Stimulated activated naive CD4-positive, alpha-beta T cell treated with Interleukin-2 at 50 U/mL for 16 hours (primary cell): Measurements from ENCODE around the gene PCOLCE2.

Source experiments
- DNase-seq: peaks from one replicate; lab custom pipeline; 2025; lab: John Stamatoyannopoulos, UW

Gene PCOLCE2, protein sequence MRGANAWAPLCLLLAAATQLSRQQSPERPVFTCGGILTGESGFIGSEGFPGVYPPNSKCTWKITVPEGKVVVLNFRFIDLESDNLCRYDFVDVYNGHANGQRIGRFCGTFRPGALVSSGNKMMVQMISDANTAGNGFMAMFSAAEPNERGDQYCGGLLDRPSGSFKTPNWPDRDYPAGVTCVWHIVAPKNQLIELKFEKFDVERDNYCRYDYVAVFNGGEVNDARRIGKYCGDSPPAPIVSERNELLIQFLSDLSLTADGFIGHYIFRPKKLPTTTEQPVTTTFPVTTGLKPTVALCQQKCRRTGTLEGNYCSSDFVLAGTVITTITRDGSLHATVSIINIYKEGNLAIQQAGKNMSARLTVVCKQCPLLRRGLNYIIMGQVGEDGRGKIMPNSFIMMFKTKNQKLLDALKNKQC

DNA sequence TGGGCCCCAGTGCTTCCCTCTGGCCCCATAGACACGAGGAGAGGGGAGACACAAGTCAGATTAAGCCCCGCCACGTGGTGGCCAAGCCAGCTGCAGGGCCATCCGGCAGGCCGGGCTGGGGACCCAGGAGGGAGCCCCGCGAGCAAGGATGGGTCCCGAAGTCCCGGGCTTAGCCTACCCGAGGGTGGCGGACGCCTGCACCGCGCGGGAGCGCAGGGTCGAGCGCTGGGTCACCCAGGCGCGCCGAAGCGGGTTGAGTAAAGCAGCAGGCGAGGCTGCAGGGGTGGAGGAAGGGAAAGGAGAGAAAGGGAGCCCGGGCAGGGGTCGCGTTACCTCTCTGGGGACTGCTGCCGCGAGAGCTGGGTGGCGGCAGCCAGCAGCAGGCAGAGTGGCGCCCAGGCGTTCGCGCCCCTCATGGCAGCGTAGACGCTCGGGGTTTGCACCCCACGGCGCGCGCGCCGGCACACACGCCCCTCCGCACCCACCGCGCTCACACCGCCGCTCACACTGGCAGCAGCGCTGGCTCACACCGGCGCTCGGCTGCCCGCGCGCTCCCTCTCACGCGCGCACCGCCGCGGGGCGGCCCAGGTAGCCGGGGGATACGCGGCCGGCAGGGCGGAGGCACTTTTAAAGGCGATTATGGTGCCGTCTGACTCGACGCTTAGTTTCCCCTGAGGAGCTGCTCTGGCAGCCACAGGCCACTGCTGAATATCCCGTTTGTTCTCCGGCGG is at the start of gene PCOLCE2:
TSS of gene PCOLCE2 (minus strand) at position 603 of the 731 bp plus-strand sequence. CDS start at position 416, 187 bp downstream.
- no peak for DNase-seq

DNA sequence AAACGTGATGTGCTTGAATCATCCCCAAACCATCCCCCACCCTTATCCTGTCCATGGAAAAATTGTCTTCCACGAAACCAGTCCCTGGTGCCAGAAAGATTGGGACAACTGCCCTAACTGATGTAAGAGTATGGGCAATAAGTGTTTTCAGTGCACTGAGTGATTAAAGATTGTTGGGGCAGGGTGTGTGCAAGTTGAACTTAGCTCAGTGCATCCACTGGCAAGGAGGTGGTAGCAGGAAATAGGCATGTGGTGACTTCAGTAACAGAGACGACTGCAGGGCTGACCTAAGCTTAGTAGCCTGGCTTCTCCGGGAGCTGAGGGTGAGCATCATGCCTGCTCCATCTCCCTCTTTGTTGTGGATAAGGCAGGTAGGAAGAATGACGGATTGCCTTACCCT is 47.1 kb upstream of the PCOLCE2 start:
- DNase-seq = no peak

DNA sequence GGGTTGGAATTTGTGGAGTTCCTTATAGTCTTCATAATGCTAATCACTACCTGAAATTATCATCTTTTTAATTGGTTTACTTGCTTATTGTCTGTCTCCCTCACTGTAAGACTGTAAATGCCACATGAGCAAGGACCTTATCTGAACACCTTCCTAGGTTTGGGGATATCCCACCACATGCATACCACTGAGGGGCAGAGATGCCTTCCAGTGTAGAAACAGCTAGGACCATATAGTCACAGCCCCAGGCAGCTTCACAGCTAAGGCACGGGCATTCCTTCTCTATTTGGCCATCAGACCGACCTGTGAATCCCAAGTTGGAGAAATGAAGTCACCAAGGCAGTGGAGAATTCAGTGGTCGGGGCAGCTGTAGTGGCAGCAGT is 46.0 kb upstream of the PCOLCE2 start:
- DNase-seq = no peak

DNA sequence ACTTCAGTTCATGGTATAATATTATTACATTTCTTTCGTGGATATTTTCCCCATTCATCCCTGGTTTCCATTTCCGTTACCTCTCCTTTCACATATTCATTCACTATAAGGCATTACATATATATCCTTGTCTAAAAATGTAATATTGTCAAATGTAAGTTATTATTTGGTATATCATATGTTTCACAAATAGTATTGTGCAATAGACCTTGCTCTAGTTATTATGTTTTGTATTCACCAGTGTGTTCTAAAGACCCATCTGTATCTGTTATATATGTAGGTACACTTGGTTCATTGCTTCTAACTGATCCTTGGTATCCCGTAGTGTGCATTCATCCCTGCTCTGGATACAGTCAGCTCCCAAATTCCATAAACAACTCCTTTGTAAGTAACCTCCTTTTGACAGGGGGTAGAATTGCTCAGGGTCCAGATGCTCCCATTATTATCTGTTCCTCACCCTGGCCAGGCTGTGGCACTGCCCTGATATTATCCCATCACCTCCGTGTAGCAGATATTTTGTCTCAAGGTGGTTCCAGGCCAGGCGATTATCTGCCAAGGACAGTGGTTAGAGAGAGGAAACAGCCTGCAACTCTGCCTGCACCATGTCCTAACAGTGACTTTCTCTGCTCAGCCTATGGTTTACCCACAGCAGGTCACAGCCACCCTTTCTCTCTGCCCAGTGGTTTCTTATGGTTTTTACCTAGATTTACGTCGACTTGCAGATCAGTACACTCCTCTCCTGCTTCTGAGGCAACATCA is 45.4 kb upstream of the PCOLCE2 start:
- no peak for DNase-seq

DNA sequence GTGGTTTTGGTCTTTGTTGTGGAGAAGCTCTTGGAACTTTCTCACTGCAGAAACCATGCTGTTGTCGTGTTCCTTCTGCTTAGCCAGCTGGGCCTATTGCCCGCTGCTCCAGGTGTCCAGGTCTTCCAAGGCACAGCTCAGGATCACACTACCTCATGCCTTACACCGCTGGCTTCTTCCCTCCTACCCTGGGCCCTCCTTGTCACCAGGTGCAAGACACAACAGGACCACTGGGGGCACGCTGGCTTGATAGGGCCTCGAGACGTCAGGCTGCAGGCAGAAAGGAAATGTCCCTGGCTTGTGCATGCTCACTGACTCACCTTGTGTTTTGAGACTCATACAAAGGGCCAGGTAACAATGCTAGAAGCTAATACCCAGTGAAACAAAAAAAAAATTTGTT is 42.3 kb upstream of the PCOLCE2 start:
- no peak for DNase-seq

DNA sequence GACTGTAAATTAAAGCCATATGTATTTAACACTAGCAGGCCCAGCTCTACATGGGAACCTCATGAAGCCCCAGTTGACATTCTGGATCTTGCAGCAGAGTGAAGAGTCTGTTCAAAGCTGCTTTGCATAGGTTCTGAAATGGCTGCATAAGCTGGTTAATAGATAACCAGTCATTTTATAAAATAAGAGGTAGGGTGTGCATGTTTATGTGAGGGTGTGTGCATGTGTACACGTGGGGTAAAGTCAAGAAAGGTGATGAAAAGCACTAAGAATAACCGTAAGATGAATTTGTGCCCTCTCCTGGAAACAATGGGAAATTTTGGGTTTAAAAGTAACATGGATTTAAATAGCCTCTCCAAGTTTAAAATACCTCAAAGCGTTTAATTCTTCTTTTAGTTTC is 41.6 kb upstream of the PCOLCE2 start:
- no peak for DNase-seq

DNA sequence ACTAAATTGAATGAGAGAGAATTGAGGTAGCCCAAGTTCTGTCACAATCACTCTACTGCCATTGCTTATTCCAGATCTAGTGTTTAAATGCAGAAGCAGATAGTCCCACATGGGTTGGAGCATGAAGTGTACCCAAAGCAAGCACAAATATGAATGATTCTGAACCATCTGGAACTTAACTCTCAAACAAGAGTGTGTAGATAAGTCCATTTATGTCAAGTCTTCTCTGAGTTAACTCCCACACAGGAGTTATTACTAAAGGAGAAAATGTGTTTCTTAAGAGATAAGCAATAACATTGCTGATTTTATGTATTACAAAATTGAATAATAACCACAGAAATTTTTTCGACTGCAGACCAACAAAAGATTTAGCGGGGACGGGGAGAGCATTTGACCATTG is 41.0 kb upstream of the PCOLCE2 start:
- DNase-seq = no peak

DNA sequence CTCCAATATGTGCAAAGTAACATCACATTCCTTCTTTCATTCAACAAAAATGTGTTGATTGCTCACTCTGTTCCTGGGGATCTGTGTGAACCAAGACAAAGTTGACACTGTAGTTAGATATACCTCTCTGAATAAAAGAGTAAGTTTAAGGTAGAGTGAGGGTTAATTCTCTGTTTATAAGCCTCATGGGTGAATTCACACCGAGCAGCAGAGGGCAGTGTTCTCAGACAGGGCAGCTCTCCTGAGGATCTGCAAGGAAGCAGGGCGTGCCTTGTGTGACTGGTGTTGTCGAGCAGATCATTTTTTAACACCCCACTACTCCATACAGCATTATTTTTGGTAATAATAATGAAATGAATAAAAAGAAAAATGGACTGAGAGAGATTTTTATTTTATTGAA is 40.2 kb upstream of the PCOLCE2 start:
- peak; percentile 30 for DNase-seq

DNA sequence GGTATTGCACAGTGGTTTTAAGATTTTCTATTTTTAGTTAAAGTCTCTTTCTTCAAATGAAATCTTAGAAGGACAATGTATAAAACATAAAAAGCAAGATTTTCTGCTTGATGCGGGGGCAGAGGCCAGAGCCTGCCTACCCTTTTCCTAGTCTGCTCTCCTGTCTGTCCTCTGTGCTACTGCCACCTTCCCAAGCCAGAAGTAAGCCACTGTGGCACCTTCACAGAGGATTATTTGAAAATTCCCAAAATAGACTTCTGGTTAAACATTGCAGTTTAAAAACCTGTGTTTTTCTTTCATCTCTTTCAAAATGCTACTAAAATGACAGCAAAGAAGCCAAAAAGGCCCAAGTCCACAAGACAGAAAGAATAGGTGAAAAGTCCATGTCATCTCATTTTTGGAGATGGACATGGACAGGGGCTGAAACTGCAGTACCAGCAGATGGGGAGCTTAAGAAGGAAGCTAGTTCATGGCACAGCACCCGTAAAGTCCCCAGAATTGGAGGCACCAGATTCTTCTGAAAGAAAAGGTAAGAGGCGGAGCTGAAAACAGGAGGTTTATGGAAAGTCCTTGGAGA is 37.6 kb upstream of the PCOLCE2 start:
- DNase-seq = no peak

DNA sequence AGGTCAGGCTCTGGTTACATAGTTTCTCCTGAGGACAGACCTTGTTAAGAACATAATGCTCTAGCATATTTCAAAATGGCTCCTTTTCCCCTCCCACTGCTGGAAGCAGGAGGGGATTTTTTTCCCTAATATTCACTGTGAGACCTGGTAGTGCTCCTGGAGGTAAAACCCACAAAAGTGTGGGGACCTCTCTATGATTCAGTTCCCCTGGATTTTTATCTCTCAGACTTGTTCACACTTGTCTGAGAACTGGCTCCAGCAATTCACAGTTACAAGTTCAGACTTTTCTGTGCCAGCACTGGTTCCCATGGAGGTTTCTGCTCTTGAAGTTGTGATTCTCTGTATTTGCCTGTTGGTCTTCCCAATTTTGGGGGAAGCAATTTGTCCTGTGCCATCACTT is 36.3 kb upstream of the PCOLCE2 start:
- DNase-seq = no peak

DNA sequence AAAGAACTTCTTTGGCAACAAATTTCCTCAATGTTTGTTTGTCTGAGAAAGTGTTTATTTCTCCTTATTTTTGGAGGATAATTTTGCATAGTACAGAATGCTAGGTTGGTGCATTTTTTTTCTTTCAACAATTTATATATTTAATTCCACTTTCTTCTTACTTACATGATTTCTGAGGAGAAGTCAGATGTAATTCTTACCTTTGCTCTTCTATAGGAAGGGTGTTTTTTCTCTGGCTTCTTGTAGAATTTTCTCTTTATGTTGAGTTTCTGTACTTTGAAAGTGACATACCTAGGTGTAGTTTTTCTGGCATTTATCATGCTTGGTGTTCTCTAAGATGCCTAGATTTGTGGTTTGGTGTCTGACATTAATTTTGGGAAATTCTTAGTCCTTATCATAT is 34.8 kb upstream of the PCOLCE2 start:
- no peak for DNase-seq

DNA sequence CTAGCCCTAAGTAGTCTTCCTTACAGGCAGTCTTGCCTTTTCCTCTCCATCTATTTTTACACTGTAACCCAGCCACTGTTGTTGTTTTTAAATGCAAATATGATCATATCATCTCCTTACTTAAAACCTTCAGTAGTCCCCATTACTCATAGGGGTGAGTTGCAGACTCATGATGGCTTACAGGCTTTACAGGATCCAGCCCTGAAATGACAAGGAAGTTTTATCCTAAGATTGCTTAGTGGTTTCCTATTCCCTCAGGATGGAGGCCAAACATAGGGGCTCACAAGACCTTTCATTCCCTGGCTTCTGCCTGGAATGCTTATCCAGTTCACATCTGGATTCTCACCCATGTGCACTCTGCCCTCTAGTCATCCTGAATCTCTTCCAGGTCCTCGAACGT is 27.7 kb upstream of the PCOLCE2 start:
- no peak for DNase-seq

DNA sequence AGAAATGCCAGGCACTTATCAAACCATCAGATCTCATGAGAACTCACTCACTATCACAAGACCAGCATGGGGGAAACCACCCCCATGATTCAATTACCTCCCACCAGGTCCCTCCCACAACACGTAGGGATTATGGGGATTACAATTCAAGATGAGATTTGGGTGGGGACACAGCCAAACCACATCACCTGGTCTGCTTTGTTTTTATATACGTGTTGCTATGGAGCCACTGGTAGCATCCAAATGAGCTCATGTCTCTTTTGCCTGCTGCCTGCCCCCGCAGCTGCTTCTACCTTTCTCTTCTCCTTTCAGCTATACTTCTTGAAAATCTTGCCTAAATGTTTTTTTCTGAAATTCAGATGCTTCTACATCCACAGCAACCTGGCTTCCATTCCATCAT is 26.8 kb upstream of the PCOLCE2 start:
- DNase-seq = no peak

DNA sequence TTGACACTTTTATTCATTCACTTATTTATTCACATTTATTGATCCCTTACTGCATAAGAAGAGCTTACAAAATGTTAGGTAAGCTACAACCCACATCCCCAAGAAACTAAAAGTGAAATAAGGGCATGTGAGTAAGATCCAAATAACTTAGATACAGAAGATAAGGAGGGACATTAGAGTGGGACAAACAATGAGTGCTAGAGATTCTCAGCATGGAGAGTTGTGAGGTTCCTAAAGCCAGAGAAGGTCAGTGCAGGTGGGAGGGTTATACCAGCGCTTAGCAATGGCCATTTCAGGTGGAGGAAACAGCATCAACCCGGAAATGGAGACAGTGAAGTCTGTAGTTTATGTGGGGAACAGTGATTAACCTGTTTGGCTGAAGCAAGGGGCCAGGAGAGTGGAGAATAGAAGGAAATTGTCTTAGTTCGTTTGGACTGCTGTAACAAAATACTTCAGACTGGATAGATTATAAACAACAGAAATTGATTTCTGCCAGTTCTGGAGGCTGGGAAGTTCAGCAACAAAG is 25.5 kb upstream of the PCOLCE2 start:
- DNase-seq = no peak

DNA sequence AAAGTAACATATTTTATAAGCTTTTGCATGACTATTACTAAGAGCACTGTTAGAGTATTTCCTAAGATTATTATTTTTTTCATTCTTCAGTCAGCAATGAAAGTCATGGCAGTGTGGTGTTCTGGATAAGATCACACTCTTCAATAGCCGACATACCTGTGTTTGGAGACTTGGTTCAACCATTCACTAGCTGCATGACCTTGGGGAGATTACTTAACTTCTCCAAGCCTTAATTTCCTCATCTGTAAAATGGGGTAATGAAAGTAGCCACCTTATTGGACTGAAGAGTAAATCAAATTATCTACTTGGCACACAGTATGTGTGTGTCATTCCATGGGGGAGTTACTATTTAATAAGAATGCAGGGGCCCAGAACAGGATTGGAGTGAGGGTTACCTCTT is 24.5 kb upstream of the PCOLCE2 start:
- DNase-seq = no peak

DNA sequence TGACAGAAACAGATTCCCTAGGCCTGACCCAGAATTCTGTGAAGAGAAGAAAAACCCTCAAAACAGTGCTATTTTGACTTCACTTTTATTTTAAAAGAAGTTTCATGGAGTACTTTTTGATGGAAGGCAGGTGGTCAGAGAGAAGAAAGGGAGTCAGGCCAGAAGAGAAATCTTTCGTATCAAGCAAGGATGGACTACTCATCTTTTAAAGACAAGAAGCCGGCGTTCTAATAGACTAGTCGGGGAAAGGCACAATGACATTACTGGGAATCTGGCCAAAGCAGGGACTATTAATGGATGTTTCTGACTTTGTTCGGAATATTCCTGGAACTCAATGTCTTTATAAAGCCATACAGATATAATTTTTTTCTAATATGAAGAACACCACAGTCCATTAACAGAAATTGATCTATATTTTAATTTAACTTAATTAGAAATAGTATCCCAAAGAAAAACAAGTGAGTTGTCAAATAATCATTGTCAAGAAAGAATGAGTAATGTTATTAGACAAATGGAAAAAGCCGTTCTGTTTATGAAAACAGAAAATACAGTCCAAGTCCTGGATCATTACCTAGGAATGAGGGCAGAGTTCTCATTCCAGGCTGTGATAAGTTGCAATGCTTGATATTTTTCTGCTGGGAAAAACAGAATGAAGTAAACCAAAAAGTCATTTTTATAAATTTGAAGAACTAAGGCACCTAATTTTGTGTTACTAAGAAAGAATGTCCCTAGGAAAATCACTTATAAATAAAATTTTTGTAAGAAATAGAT is 23.7 kb upstream of the PCOLCE2 start:
- DNase-seq = no peak

DNA sequence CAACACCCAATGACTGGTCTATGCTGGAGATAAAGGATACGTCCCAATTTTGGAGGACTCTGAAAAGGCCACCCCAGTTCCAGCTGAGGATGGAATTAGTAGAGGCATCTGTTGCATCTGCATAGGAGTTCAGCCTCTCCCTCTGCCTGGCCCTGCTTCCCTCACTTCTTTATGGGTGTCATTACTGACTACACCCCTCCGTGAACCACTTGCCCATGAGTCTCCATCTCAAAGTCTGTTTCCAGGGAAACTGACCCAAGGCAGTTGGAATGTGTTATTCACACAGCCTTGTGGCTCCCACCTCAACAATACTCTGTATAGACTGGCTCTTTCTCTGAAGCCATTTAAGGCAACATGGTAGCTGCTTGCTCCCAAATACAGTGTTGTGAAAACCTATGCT is 21.4 kb upstream of the PCOLCE2 start:
- no peak for DNase-seq

DNA sequence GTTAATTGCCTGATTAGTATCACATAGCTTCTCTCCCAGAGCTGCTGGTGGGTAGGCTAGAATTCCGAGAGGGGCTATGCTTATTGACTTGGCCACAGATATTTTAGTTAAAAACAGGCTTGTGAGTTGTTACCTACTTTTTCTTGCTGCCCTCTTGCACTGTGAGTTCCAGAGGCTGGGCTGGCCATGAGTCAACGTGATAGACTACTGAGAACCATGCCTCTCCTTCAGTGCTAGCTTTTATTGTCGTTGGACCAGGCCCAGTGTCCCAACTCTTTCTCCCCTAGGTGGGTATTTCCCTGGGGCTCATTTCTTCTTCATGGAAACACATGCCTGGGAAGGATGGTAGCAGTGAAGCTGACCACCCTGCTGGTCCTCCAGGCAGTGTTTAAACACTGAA is 20.4 kb upstream of the PCOLCE2 start:
- no peak for DNase-seq

DNA sequence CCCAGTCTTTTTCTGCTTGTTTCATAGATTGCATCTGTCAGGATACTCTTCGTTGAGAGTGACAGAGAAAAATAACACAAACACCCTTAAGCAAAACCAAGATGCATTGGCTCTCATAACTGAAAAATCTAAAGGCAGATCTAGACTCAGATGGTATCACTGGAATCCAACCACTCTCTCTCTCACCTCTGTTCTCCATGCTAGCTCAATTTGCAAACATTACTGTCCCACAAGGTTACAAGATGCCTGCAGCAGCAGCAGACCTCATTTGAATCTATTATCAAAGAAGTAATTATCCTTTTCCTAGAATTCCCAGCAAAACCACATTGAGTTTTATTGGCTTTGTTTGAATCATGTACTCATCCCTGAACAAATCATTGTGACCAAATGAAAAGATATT is 19.1 kb upstream of the PCOLCE2 start:
- DNase-seq = no peak

DNA sequence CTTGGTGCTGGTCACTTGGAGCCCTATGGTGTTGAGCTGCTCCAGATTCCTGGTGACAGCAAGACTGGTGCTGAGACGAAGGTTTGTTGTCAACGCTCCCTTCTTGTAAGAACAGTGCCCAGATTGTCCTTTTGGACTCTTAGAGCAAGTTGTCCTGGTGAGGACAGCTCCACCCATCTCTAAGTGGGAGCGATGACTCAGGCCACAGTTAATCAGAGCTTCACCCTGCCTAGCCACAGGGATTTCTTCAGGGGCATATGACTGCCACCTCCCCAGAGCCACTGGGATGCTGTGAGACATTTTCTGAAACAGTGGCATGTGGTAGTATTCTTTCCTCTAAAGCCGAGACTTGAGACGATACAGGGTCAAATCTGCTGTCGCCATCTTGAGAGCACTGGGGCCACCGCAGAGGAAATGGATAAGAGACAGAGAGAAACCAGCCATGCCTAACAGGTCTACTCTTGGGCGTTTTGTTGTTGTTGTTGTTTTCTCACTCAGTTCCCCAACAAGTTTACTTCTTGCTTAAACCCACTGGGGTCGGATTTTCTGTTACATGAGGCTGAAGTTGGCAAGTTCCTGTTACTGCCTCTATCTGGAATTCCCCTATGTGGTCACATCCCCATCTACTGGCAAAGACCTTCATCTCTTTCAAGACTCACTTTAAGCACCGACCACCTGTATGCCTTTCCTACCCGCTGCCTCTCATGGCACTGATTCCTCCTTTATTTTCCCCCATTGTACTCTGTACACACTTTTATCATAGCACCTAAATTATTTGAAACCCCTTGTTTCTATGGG is 16.0 kb upstream of the PCOLCE2 start:
- no peak for DNase-seq

DNA sequence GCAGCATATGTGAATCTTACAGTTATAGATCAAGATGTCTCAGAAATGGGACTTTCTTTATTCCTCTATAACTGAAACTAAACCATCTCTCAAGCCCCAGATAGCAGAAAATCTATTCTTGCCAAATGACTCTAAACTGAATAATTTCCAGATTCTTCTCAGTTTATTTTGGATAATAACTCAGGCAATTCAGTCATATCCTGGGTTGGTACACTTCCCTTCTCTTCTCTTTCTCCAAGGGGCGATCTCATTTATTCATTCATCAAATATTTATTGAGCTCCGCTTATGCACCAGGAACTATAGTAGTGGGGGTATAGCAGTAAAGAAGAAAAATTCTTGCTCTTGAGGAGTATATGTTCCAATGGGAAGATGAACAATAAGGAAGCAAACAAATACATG is 13.5 kb upstream of the PCOLCE2 start:
- DNase-seq = no peak
